ENCODE data around the gene ARID3B. TPM values are rescaled to one million over a fixed set of nuclear protein-coding genes. Genes with fewer than 3 reads are reported as not detected.

The ARID3B gene
- total RNA-seq, 4 donors from 2014 or later: 5.9 to 7.7 (median 6.2) TPM

DNA sequence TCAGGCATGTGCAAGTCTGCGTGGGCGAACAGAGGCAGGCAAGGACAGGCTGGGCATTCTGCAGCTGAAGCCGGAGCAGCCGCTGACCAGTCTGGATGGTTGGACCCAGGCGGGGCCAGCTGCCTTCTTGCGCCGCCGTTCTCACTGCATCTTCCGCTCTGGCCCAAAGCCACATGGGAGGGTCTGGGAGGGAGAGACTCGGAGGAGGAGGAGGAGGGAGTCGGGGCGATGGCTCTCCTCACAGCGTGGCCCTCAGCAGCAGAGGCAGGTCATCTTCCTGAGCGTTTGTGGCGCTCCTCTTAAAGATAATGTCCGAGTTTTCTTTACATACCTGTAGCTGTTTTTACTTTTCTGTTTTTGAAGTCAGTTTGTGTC lies 80.5 kb downstream of the ARID3B start:
- no peak for TF ChIP-seq POLR2A (IDR thresholded peaks at IDR 0.05)
- TF ChIP-seq, protein P1, sequence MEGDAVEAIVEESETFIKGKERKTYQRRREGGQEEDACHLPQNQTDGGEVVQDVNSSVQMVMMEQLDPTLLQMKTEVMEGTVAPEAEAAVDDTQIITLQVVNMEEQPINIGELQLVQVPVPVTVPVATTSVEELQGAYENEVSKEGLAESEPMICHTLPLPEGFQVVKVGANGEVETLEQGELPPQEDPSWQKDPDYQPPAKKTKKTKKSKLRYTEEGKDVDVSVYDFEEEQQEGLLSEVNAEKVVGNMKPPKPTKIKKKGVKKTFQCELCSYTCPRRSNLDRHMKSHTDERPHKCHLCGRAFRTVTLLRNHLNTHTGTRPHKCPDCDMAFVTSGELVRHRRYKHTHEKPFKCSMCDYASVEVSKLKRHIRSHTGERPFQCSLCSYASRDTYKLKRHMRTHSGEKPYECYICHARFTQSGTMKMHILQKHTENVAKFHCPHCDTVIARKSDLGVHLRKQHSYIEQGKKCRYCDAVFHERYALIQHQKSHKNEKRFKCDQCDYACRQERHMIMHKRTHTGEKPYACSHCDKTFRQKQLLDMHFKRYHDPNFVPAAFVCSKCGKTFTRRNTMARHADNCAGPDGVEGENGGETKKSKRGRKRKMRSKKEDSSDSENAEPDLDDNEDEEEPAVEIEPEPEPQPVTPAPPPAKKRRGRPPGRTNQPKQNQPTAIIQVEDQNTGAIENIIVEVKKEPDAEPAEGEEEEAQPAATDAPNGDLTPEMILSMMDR (IDR thresholded peaks at IDR 0.05): no peak
- no peak overlapping the region for H3K4me3 ChIP-seq (replicated peaks in 1 of 3)
- no peak for DNase-seq
- H3K36me3 ChIP-seq: peaks cover 65 to 72% of the 10 kb centered on the region in 2 donors
- H3K4me1 ChIP-seq: peaks cover 14 to 19% of the 10 kb centered on the region in 2 donors
- H3K27ac ChIP-seq: no peak overlapping the region
- H3K9me3 ChIP-seq: no peaks in the 10 kb centered on the region
- H3K27me3 ChIP-seq: no peaks in the 10 kb centered on the region
- WGBS, 2 donors: 89 to 94% methylated on average over 14 to 16 of the region's 16 CpGs
- intact Hi-C loops (cut with DNase I): loop anchor here (10.0 kb wide), 1 partner anchor 167 kb away; no protein-coding TSS in a partner anchor

DNA sequence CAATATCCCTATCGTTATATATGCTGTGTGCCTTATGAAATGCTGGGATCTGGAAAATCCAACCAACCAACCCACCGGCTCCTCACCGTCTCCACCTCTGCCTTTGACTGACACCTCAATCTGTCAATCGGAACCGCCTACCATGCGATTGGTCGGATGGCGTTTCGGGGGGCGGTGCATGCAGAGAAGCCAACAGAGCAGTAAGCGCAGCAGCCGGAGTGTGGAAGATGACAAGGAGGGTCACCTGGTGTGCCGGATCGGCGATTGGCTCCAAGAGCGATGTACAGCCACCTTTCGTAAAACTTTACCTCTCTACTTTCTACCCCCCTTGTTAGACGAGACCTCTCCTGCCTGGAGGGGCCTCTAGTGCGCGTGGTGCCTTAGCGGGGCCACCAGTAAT lies 80.9 kb downstream of the ARID3B start:
- peaks cover 69 to 76% of the 10 kb centered on the region in 2 donors for H3K36me3 ChIP-seq
- no peaks in the 10 kb centered on the region for H3K9me3 ChIP-seq
- TF ChIP-seq, protein P1 (IDR thresholded peaks at IDR 0.05): no peak
- no peak for TF ChIP-seq POLR2A (IDR thresholded peaks at IDR 0.05)
- intact Hi-C loops (cut with DNase I): loop anchor here (10.0 kb wide), 1 partner anchor 167 kb away; no protein-coding TSS in a partner anchor
- H3K27ac ChIP-seq: no peak overlapping the region
- H3K27me3 ChIP-seq: no peaks in the 10 kb centered on the region
- H3K4me3 ChIP-seq (replicated peaks in 1 of 3): no peak overlapping the region
- H3K4me1 ChIP-seq: peaks cover 10 to 15% of the 10 kb centered on the region in 2 donors
- DNase-seq: no peak
- 94 to 96% methylated on average over 21 of the region's 21 CpGs for WGBS, 2 donors

DNA sequence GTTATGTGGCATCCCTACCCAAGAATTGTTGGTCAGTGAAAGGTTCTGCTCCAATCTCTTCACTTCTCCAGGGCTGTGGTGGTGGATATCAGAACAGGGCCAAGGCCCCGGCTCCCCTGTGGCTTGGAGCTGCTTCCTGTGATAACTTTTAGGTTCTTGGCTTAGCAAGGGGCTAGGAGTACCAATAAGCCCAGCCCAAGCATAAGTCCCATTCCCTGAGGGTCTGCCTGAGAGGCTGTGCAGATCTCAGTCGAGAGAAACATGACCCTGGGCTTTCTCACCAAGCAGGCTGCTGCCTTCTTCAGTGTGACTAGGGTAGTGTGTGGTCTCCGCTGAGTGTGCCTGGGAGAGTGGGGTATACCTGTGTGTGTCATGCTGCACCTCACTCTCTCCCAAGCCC lies 81.7 kb downstream of the ARID3B start:
- no peak for DNase-seq
- Histone ChIP-seq H3K27ac (no peak overlapping the region), H3K27me3 (no peaks in the 10 kb centered on the region), H3K4me1 (peaks cover 2 to 7% of the 10 kb centered on the region in 2 donors), H3K9me3 (no peaks in the 10 kb centered on the region), H3K36me3 (peaks cover 77 to 84% of the 10 kb centered on the region in 2 donors), H3K4me3 (replicated peaks in 1 of 3) (no peak overlapping the region)
- WGBS, 2 donors: 90% methylated on average over 3 of the region's 3 CpGs
- TF ChIP-seq, protein P1 (IDR thresholded peaks at IDR 0.05): no peak
- TF ChIP-seq POLR2A (IDR thresholded peaks at IDR 0.05): no peak
- intact Hi-C loops (cut with DNase I): loop anchor here (10.0 kb wide), 1 partner anchor 168 kb away; no protein-coding TSS in a partner anchor

DNA sequence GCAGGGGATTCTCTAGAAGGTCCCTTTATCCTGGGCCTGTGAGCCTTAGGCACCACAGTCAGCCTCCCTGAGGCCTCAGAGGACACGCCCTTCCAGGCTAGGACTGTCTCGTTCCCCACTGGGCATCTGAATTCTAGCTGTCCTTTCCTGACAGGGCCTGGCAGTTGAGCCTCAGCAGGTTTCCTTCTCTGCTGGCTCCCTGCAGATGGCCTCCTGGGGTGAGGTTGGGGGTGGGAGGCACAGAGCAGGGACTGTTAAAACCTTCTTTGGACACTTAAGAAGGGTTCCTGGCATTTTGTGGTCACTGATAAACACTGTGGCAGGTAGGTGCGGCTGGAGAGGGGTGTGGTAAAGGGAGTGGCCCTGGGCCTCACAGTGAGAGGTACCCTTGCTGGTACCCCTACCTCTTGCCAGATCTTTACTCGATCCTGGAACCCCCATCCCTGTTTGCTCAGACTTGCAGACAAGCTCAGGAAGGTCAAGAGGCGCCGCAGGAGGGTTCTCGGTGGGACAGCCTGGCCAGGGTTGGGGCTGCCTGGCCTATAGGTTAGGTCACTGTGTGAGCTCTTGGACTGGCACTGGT lies 83.1 kb downstream of the ARID3B start:
- Histone ChIP-seq H3K27me3 (no peaks in the 10 kb centered on the region), H3K9me3 (no peaks in the 10 kb centered on the region), H3K36me3 (peaks cover 91 to 97% of the 10 kb centered on the region in 2 donors), H3K4me3 (replicated peaks in 1 of 3) (no peak overlapping the region), H3K27ac (no peak overlapping the region), H3K4me1 (no peaks in the 10 kb centered on the region)
- 76 to 94% methylated on average over 4 to 7 of the region's 7 CpGs for WGBS, 2 donors
- TF ChIP-seq, protein P1 (IDR thresholded peaks at IDR 0.05): no peak
- no peak for TF ChIP-seq POLR2A (IDR thresholded peaks at IDR 0.05)
- DNase-seq: no peak
- intact Hi-C loops (cut with DNase I): loop anchor here (10.0 kb wide), 1 partner anchor 169 kb away; no protein-coding TSS in a partner anchor

GRCh38 chr15:74625693-74626092 lies 84.7 kb downstream of the ARID3B start:
- Histone ChIP-seq H3K36me3 (peaks cover 89 to 96% of the 10 kb centered on the region in 2 donors), H3K4me1 (no peaks in the 10 kb centered on the region), H3K27ac (no peak overlapping the region), H3K4me3 (replicated peaks in 1 of 3) (no peak overlapping the region), H3K9me3 (no peaks in the 10 kb centered on the region), H3K27me3 (no peaks in the 10 kb centered on the region)
- TF ChIP-seq POLR2A (IDR thresholded peaks at IDR 0.05): no peak
- TF ChIP-seq, protein P1 (IDR thresholded peaks at IDR 0.05): no peak
- no peak for DNase-seq
- WGBS, 2 donors: 91 to 94% methylated on average over 6 of the region's 6 CpGs
- intact Hi-C loops (cut with DNase I): loop anchor here (10.0 kb wide), 1 partner anchor 171 kb away; no protein-coding TSS in a partner anchor

Data from thyroid gland (tissue), 4 donors.